Epithelial cell of esophagus (primary cell): ENCODE data around the gene ZBTB16.
A peak's percentile ranks its signal among the peaks of the same experiment; 100 is the strongest.

Experiments
- DNase-seq: peaks from one replicate; pipeline ENCODE4 v3.0.0; 2010; ENCODE audit warnings: low read depth
- H3K4me3 ChIP-seq: 2 replicates; pipeline ENCODE4 v1.5.1; 2011; ENCODE audit warnings: mild to moderate bottlenecking, low read length, control low read depth
- TF ChIP-seq, protein P1 (sequence below): IDR thresholded peaks from 2 replicates; pipeline ENCODE4 v1.5.1; 2011; ENCODE audit warnings: low read depth, mild to moderate bottlenecking, low read length, control low read depth, inconsistent platforms; ENCODE audit not compliant: insufficient read depth; ENCODE audit errors: missing control alignments

ZBTB16 gene

GRCh38 chr11:114082415-114082748 is 22.9 kb downstream of the ZBTB16 start:
- TF ChIP-seq, protein P1, sequence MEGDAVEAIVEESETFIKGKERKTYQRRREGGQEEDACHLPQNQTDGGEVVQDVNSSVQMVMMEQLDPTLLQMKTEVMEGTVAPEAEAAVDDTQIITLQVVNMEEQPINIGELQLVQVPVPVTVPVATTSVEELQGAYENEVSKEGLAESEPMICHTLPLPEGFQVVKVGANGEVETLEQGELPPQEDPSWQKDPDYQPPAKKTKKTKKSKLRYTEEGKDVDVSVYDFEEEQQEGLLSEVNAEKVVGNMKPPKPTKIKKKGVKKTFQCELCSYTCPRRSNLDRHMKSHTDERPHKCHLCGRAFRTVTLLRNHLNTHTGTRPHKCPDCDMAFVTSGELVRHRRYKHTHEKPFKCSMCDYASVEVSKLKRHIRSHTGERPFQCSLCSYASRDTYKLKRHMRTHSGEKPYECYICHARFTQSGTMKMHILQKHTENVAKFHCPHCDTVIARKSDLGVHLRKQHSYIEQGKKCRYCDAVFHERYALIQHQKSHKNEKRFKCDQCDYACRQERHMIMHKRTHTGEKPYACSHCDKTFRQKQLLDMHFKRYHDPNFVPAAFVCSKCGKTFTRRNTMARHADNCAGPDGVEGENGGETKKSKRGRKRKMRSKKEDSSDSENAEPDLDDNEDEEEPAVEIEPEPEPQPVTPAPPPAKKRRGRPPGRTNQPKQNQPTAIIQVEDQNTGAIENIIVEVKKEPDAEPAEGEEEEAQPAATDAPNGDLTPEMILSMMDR: no peak
- DNase-seq: no peak
- H3K4me3 ChIP-seq: no peak overlapping the region

DNA sequence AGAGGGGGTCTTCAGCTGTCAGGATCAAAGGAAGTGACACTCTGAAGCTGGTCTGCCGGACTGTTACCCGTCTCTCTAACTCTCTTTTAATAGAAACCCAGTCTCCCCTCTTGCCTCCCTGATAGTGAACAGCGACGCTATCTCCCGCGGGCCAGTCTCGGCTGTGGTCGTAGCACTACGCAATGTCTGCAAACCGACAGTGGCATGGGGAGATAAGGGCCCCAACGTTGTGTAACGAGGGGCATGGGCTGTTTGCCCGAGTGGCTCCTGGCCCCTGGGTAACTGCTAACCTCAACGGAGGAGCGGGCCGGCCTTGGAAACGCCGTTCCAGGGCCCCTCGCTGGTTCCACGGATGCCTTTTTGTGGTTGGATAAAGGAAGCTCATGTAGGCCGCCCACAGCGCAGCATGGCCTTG is 23.3 kb downstream of the ZBTB16 start:
- H3K4me3 ChIP-seq: no peak overlapping the region
- TF ChIP-seq, protein P1: no peak
- DNase-seq: no peak

DNA sequence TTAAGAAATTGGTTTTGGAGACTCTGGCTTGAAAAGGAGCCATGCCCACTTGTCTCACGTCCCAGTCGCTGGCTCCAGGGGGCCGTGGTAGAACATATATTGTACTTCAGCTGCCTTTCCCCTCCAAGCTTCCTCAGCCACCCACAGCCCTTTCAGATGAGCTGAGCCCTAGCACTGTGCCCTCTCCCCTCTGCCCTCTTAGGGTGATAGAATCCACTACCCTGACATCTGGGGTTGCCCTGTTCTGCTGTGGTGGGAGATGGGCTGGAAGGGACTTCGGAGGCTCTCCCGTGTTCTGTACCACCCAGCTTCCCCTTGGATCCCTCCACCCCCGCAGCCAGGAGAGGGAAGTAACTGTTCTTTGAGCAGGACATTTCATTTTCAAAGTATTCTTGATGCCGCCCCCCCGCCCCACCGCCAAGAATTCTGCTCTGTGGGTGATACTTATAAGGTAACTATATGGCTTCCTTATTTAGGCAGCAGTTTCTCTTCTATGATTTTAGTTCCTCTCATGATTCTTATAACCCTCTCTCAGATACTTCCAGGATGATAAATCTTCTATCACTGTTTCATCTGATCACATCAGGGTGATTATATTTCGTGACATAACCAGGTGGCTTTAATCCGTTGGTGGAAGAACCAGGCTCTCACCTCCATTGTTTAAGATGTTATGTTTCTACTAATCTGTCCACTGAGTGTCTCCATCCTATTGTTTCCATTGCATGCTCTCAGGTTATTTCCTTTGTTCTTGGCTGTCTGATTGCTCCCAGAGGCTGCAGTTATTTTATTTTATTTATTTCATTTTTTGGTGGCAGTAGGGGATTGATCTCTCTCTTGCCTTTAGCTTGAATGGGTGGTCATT is 24.1 kb downstream of the ZBTB16 start:
- no peak overlapping the region for H3K4me3 ChIP-seq
- TF ChIP-seq, protein P1: no peak
- DNase-seq: no peak

- no peak for DNase-seq
- H3K4me3 ChIP-seq: no peak overlapping the region
- TF ChIP-seq, protein P1: no peak
These were observed 24.9 kb downstream of the ZBTB16 start for GRCh38 chr11:114084414-114084813.

DNA sequence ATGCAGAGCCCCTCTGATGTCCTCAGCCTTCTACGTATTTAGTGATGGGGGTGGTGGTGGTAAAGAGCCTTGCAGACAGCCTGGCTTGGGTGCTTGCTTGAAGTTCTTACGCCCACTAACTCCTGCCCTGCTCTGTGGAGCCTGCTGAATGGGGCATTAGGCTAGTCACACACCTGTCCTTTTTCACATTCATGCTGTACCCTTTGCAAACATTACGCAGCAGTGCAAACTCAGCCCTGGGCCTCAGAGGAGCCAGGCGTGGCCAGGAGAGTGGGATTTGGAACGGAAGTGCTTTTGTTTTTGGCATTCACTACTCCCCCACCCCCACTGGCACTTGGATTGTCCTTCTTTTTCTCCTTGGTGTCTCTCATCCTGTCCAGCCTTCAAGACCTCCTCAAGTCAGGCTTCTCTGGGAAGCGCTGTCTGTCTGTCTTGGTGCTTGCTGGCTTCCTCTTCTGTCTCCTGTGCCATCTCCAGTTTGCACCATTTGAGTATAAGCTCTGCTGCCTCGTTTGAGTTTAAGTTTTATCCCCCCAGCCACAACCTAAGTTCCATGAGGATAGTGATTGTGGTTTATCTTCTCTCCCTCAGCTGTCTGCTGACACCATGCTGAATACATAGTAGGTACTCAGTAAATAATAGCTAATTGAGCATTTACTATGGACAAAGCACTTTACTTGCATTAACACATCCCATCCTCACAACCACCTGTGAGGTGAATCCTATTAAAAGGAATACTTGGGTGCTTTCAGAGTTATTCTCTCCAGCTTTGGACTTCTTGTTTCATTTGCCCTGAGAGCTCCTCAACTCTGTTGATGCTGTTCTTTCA is 26.7 kb downstream of the ZBTB16 start:
- TF ChIP-seq, protein P1: no peak
- DNase-seq: no peak
- no peak overlapping the region for H3K4me3 ChIP-seq

DNA sequence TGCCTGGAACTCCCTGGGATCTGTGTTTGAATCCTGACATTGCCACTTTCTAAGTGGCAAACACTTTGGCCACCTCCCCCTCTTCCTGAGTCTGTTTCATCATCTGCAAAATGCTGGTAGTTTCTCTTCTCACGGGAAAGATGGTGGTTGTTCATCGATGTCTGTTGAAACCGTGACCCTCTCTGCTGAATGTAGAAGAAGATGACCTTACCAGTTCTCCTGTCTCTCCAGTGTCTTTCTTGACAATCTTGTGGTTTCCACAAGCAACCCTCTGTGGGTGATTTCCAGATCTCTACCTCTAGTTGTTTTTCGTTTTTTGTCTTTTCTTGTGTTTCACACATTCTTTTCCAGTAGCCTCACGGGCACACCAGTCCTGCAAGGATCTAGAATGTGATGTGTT is 27.5 kb downstream of the ZBTB16 start:
- TF ChIP-seq, protein P1: no peak
- no peak for DNase-seq
- H3K4me3 ChIP-seq: no peak overlapping the region

- TF ChIP-seq, protein P1: no peak
- no peak overlapping the region for H3K4me3 ChIP-seq
- peak; percentile 6 for DNase-seq
These were observed 28.7 kb downstream of the ZBTB16 start for GRCh38 chr11:114088216-114088615.
